GM18861 (cell line): Measurements from ENCODE around the gene SFMBT2.
"Not testable (repeated sequence)": the region's sequence is repeated elsewhere in the genome, so short reads cannot be mapped to it uniquely, and the experiment has no call there.

Experiments used
- ATAC-seq: cut with Tn5 transposase; IDR thresholded peaks from one replicate; pipeline ENCODE4 v1.9.1; 2021; ENCODE audit not compliant: unreplicated experiment

The SFMBT2 gene

GRCh38 chr10:7239312-7239985, 171.4 kb downstream of the SFMBT2 start:
- ATAC-seq = peak; percentile 56

- no peak for ATAC-seq
Observed at GRCh38 chr10:7235376-7235775, 175.5 kb downstream of the SFMBT2 start.

- no peak for ATAC-seq
Observed at GRCh38 chr10:7234109-7234508, 176.7 kb downstream of the SFMBT2 start.

- no peak for ATAC-seq
Observed at GRCh38 chr10:7233259-7233991, 177.4 kb downstream of the SFMBT2 start.

- ATAC-seq = no peak
Observed at GRCh38 chr10:7231509-7232414, 179.1 kb downstream of the SFMBT2 start.

GRCh38 chr10:7230951-7231350, 179.9 kb downstream of the SFMBT2 start:
- ATAC-seq = no peak

- ATAC-seq = no peak
Observed at GRCh38 chr10:7230036-7230435, 180.8 kb downstream of the SFMBT2 start.

- no peak for ATAC-seq
Observed at GRCh38 chr10:7225133-7225532, 185.7 kb downstream of the SFMBT2 start.

GRCh38 chr10:7218968-7219367, 191.9 kb downstream of the SFMBT2 start:
- no peak for ATAC-seq

GRCh38 chr10:7212696-7213095, 198.1 kb downstream of the SFMBT2 start:
- ATAC-seq = not testable (repeated sequence)

- no peak for ATAC-seq
Observed at GRCh38 chr10:7211857-7212577, 198.8 kb downstream of the SFMBT2 start.

- no peak for ATAC-seq
Observed at GRCh38 chr10:7210516-7210915, 200.3 kb downstream of the SFMBT2 start.

GRCh38 chr10:7209458-7209857, 201.4 kb downstream of the SFMBT2 start:
- no peak for ATAC-seq

GRCh38 chr10:7206412-7207100, 204.3 kb downstream of the SFMBT2 start:
- no peak for ATAC-seq

GRCh38 chr10:7205656-7206055, 205.2 kb downstream of the SFMBT2 start:
- no peak for ATAC-seq

- ATAC-seq = no peak
Observed at GRCh38 chr10:7202793-7203355, 208.0 kb downstream of the SFMBT2 start.

- no peak for ATAC-seq
Observed at GRCh38 chr10:7199152-7199760, 211.6 kb downstream of the SFMBT2 start.

- ATAC-seq = no peak
Observed at GRCh38 chr10:7196284-7196683, 214.6 kb downstream of the SFMBT2 start.

- no peak for ATAC-seq
Observed at GRCh38 chr10:7195118-7195517, 215.7 kb downstream of the SFMBT2 start.

GRCh38 chr10:7194571-7194970, 216.3 kb downstream of the SFMBT2 start:
- ATAC-seq = no peak
